T-cell (primary cell): Measurements from ENCODE around the gene SCN8A. TPM values are rescaled to one million over a fixed set of nuclear protein-coding genes. Genes with fewer than 3 reads are reported as not detected.

Experiments used
- ATAC-seq, 4 experiments: fragments of 200-7000 bp in 3 of 4; fragments of 150-1000 bp in 1 of 4; cut with Tn5 transposase; replicated peaks in 1 of 4; 1 replicate in 3 of 4; 2 replicates in 1 of 4; pipeline ENCODE4 v1.10.0; 2021; ENCODE audit warnings: moderate library complexity in 3 of 4, mild to moderate bottlenecking in 2 of 4, moderate number of reproducible peaks in 1 of 4
- CTCF ChIA-PET, 2 donors: fragments of 300-600 bp; sonication (Branson Sonifier 250); formaldehyde crosslinking; loops; one replicate each; lab custom pipeline; 2022; ENCODE audit warnings: antibody characterized with exemption in 2 of 2; lab: Charles Lee
- POLR2A ChIA-PET, 2 donors: fragments of 300-600 bp; sonication (Branson Sonifier 250); formaldehyde crosslinking; loops; one replicate each; lab custom pipeline; 2022; ENCODE audit warnings: antibody characterized with exemption in 2 of 2; lab: Charles Lee
- DNase-seq, 35 experiments: peaks; one replicate each; pipeline versions ENCODE4 v3.0.0 to v3.0.0-alpha.2; 2013 to 2023
- H3K27ac ChIP-seq: one replicate; pipeline ENCODE4 v1.5.1; 2013; ENCODE audit warnings: low read length
- H3K27me3 ChIP-seq, 2 experiments: replicated peaks in 1 of 2; 1 replicate in 1 of 2; 2 replicates in 1 of 2; pipeline versions ENCODE4 v1.6.1 to v1.7.0; 2013; ENCODE audit warnings: low read length in 1 of 2, mixed read lengths in 1 of 2; ENCODE audit not compliant: control insufficient read depth in 2 of 2, insufficient read depth in 2 of 2; ENCODE audit errors: extremely low read depth in 1 of 2
- H3K36me3 ChIP-seq, 2 donors: 1 replicate in 1 of 2; 2 replicates in 1 of 2; pipeline versions ENCODE4 v1.6.1 to v1.7.0; 2013; ENCODE audit warnings: low read length in 1 of 2; ENCODE audit not compliant: control insufficient read depth in 2 of 2, insufficient read depth in 1 of 2; ENCODE audit errors: extremely low read depth in 1 of 2
- H3K4me1 ChIP-seq, 2 experiments: 1 replicate in 1 of 2; 2 replicates in 1 of 2; pipeline versions ENCODE4 v1.6.1 to v1.7.0; 2013; ENCODE audit warnings: low read length in 2 of 2, mixed read lengths in 1 of 2; ENCODE audit not compliant: insufficient read depth in 2 of 2, control insufficient read depth in 1 of 2; ENCODE audit errors: extremely low read depth in 1 of 2
- H3K4me3 ChIP-seq, 2 donors: 1 replicate in 1 of 2; 2 replicates in 1 of 2; pipeline versions ENCODE4 v1.5.1 to v1.7.0; 2013; ENCODE audit warnings: mild to moderate bottlenecking in 2 of 2, low read length in 1 of 2, moderate library complexity in 1 of 2; ENCODE audit not compliant: control insufficient read depth in 1 of 2; ENCODE audit errors: extremely low read depth in 1 of 2
- H3K9me3 ChIP-seq: 2 replicates; pipeline ENCODE4 v1.7.0; 2013
- H3K27ac Mint-ChIP-seq, 2 donors: one replicate each; pipeline ENCODE4 v1.8.0; 2020 to 2021; ENCODE audit warnings: mild to moderate bottlenecking in 2 of 2, mixed read lengths in 2 of 2
- H3K27me3 Mint-ChIP-seq, 2 donors: one replicate each; pipeline ENCODE4 v1.8.0; 2021 to 2022; ENCODE audit warnings: mixed read lengths in 2 of 2
- H3K36me3 Mint-ChIP-seq: one replicate; pipeline ENCODE4 v1.8.0; 2021; ENCODE audit warnings: mixed read lengths
- H3K4me1 Mint-ChIP-seq, 3 donors: one replicate each; pipeline ENCODE4 v1.8.0; 2020 to 2022; ENCODE audit warnings: mixed read lengths in 3 of 3, mild to moderate bottlenecking in 1 of 3
- H3K4me3 Mint-ChIP-seq, 3 donors: one replicate each; pipeline ENCODE4 v1.8.0; 2020 to 2022; ENCODE audit warnings: mild to moderate bottlenecking in 3 of 3, mixed read lengths in 3 of 3, moderate library complexity in 3 of 3
- H3K9me3 Mint-ChIP-seq, 3 donors: one replicate each; pipeline ENCODE4 v1.8.0; 2020 to 2022; ENCODE audit warnings: mixed read lengths in 3 of 3
- WGBS: methylation state at CpG from one replicate; pipeline ENCODE4 v1.1.5; 2013; ENCODE audit warnings: missing lambda C conversion rate; ENCODE audit not compliant: insufficient coverage; 5-methylcytosine and 5-hydroxymethylcytosine counted together
- total RNA-seq, 35 experiments: library from RNA in 6 of 35; stranded (reverse) in 6 of 35; fragments of 120-200 nt in 1 of 35; gene quantifications; one replicate each; pipeline versions ENCODE4 v1.2.1 to v1.2.4 and lab custom pipeline; 2013 to 2026

SCN8A gene
- total RNA-seq, 5 donors from 2014 or later (not counting 1 experiment from before 2014, with no cell fraction given): 0.41 to 1.0 (median 0.53) TPM

- H3K36me3 ChIP-seq: no peaks in the 10 kb centered on the region
- H3K4me1 ChIP-seq: no peaks in the 10 kb centered on the region
- 100% methylated on average over 1 of the region's 7 CpGs for WGBS
- peaks cover 8 to 23% of the 10 kb centered on the region in 2 donors for H3K27me3 Mint-ChIP-seq
- H3K9me3 ChIP-seq: no peaks in the 10 kb centered on the region
- ATAC-seq (no peak), DNase-seq (no peak)
- H3K4me3 ChIP-seq: no peak overlapping the region
- no peak overlapping the region for H3K4me3 Mint-ChIP-seq
- H3K27ac ChIP-seq: no peak overlapping the region
- CTCF ChIA-PET: no interaction called here
- H3K36me3 Mint-ChIP-seq: peaks cover 9% of the 10 kb centered on the region
- no peaks in the 10 kb centered on the region for H3K4me1 Mint-ChIP-seq
- POLR2A ChIA-PET: no interaction called here
- peaks cover 0 to 6% of the 10 kb centered on the region in 2 experiments for H3K27me3 ChIP-seq
- no peak overlapping the region for H3K27ac Mint-ChIP-seq
- H3K9me3 Mint-ChIP-seq: peaks cover 4 to 11% (median 6%) of the 10 kb centered on the region in 3 donors
These were observed 30.3 kb downstream of the SCN8A start for GRCh38 chr12:51621156-51621922.

GRCh38 chr12:51622564-51622963 is 31.5 kb downstream of the SCN8A start:
- Mint-ChIP-seq H3K9me3 (peaks cover 1 to 4% (median 4%) of the 10 kb centered on the region in 3 donors), H3K27me3 (peaks cover 12 to 19% of the 10 kb centered on the region in 2 donors), H3K36me3 (peaks cover 4% of the 10 kb centered on the region), H3K27ac (no peak overlapping the region), H3K4me1 (no peaks in the 10 kb centered on the region), H3K4me3 (no peak overlapping the region)
- Histone ChIP-seq H3K36me3 (no peaks in the 10 kb centered on the region), H3K4me3 (no peak overlapping the region), H3K27me3 (peaks cover 0 to 2% of the 10 kb centered on the region in 2 experiments), H3K27ac (no peak overlapping the region), H3K4me1 (no peaks in the 10 kb centered on the region), H3K9me3 (no peaks in the 10 kb centered on the region)
- no peak for ATAC-seq
- ChIA-PET POLR2A (no interaction called here), CTCF (no interaction called here)
- no peak for DNase-seq
- WGBS: no CpG with 5 or more reads among the region's 1 CpG

- Histone ChIP-seq H3K4me3 (no peak overlapping the region), H3K9me3 (no peaks in the 10 kb centered on the region), H3K27me3 (peaks cover 0 to 2% of the 10 kb centered on the region in 2 experiments), H3K27ac (no peak overlapping the region), H3K4me1 (no peaks in the 10 kb centered on the region), H3K36me3 (no peaks in the 10 kb centered on the region)
- ATAC-seq (no peak), DNase-seq (no peak)
- no peaks in the 10 kb centered on the region for H3K9me3 Mint-ChIP-seq
- H3K4me3 Mint-ChIP-seq: no peak overlapping the region
- WGBS: no CpG with 5 or more reads among the region's 4 CpGs
- no peaks in the 10 kb centered on the region for H3K4me1 Mint-ChIP-seq
- CTCF ChIA-PET: no interaction called here
- no peak overlapping the region for H3K27ac Mint-ChIP-seq
- POLR2A ChIA-PET: no interaction called here
- H3K36me3 Mint-ChIP-seq: no peaks in the 10 kb centered on the region
- peaks cover 19 to 22% of the 10 kb centered on the region in 2 donors for H3K27me3 Mint-ChIP-seq
These were observed 34.3 kb downstream of the SCN8A start for GRCh38 chr12:51625370-51625769.

GRCh38 chr12:51626115-51626514 is 35.1 kb downstream of the SCN8A start:
- H3K4me3 ChIP-seq: no peak overlapping the region
- H3K4me1 Mint-ChIP-seq: no peaks in the 10 kb centered on the region
- no peak for ATAC-seq
- no peaks in the 10 kb centered on the region for H3K4me1 ChIP-seq
- no peaks in the 10 kb centered on the region for H3K9me3 ChIP-seq
- POLR2A ChIA-PET: interaction anchor here (0.5 to 0.6 kb wide), 2 partner anchors 528 to 1018 kb away, joined by 5 to 6 read pairs; no protein-coding TSS in a partner anchor
- no peak for DNase-seq
- WGBS: no CpG with 5 or more reads among the region's 3 CpGs
- H3K9me3 Mint-ChIP-seq: no peaks in the 10 kb centered on the region
- H3K27ac Mint-ChIP-seq: no peak overlapping the region
- H3K4me3 Mint-ChIP-seq: no peak overlapping the region
- no peaks in the 10 kb centered on the region for H3K36me3 Mint-ChIP-seq
- no peak overlapping the region for H3K27ac ChIP-seq
- H3K36me3 ChIP-seq: no peaks in the 10 kb centered on the region
- peaks cover 19 to 29% of the 10 kb centered on the region in 2 donors for H3K27me3 Mint-ChIP-seq
- peaks cover 0 to 2% of the 10 kb centered on the region in 2 experiments for H3K27me3 ChIP-seq
- CTCF ChIA-PET: no interaction called here

- Mint-ChIP-seq H3K36me3 (no peaks in the 10 kb centered on the region), H3K27me3 (peaks cover 19 to 29% of the 10 kb centered on the region in 2 donors), H3K4me3 (no peak overlapping the region), H3K4me1 (no peaks in the 10 kb centered on the region), H3K27ac (no peak overlapping the region), H3K9me3 (no peaks in the 10 kb centered on the region)
- POLR2A ChIA-PET: interaction anchor here in 1 of 2 donors (0.6 kb wide), 1 partner anchor 528 kb away, joined by 6 read pairs; no protein-coding TSS in a partner anchor
- Histone ChIP-seq H3K9me3 (no peaks in the 10 kb centered on the region), H3K27ac (no peak overlapping the region), H3K4me1 (no peaks in the 10 kb centered on the region), H3K36me3 (no peaks in the 10 kb centered on the region), H3K4me3 (no peak overlapping the region), H3K27me3 (peaks cover 0 to 2% of the 10 kb centered on the region in 2 experiments)
- CTCF ChIA-PET: no interaction called here
- ATAC-seq: no peak
- no peak for DNase-seq
These were observed 35.6 kb downstream of the SCN8A start for GRCh38 chr12:51626629-51627028.

GRCh38 chr12:51630256-51630880 is 39.3 kb downstream of the SCN8A start:
- no peak for DNase-seq
- H3K4me1 ChIP-seq: no peaks in the 10 kb centered on the region
- H3K27me3 ChIP-seq: peaks cover 0 to 2% of the 10 kb centered on the region in 2 experiments
- Mint-ChIP-seq H3K9me3 (no peaks in the 10 kb centered on the region), H3K27me3 (peaks cover 19 to 40% of the 10 kb centered on the region in 2 donors), H3K4me3 (no peak overlapping the region), H3K36me3 (no peaks in the 10 kb centered on the region), H3K4me1 (no peaks in the 10 kb centered on the region), H3K27ac (no peak overlapping the region)
- H3K36me3 ChIP-seq: no peaks in the 10 kb centered on the region
- H3K4me3 ChIP-seq: no peak overlapping the region
- no peak for ATAC-seq
- H3K9me3 ChIP-seq: no peaks in the 10 kb centered on the region
- CTCF ChIA-PET: interaction anchor here in 1 of 2 donors (0.6 kb wide), 1 partner anchor 10 kb away, joined by 4 read pairs; no protein-coding TSS in a partner anchor
- POLR2A ChIA-PET: no interaction called here
- 96% methylated on average over 4 of the region's 7 CpGs for WGBS
- H3K27ac ChIP-seq: no peak overlapping the region
